ENCODE results near the gene PPM1F.

PPM1F gene, protein sequence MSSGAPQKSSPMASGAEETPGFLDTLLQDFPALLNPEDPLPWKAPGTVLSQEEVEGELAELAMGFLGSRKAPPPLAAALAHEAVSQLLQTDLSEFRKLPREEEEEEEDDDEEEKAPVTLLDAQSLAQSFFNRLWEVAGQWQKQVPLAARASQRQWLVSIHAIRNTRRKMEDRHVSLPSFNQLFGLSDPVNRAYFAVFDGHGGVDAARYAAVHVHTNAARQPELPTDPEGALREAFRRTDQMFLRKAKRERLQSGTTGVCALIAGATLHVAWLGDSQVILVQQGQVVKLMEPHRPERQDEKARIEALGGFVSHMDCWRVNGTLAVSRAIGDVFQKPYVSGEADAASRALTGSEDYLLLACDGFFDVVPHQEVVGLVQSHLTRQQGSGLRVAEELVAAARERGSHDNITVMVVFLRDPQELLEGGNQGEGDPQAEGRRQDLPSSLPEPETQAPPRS

DNA sequence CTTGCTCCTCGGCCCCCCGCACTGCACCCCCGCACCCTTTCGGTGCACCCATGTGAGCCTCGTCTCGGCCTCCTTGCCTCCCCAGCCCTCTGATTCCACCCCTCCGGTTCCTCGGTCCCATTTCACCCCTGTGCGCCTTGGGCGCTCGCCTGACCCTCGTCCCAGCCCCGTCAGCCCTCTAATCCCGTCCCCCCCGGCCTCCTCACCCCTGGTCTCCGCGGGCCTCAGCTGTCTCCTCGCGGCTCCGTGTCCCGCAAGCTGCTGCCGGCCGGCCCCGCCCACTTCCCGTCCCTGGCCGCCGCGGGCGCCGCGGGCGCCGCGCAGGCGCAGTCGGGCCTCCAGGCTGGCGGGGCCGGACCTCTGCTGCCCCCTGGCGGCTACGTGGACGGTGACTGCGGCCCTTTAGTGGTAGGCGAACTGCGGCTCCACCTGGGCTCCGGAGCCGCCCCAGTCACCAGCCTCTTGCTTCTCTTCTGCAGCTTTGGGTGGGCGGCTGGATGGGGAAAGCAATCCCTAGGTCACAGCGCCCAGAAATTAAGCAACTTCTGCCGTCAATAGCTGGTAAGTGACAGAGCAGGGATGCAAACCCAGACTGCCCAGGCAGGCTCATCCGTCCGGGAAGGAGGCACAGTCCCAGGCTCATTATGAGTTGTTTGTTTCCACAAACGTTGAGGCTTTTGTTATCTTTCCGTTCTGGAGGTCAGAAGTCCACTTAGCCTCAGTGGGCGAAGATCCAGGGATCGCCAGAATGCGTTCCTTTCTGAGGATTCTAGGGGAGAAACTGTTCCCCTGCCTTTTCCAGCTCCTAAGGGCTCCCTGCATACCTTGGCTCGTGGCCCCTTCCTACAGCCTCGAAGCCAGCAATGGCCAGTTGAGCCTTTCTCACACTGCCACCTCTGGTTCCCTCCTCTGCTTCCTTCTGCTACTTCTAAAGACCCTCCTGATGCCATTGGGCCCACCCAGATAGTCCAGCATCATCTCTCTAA is at the start of gene PPM1F:
PPM1F (minus strand) TSS at position 263 of the 986 bp plus-strand sequence. CDS start 6,800 bp downstream, outside the sequence.
- peak; percentile 91 for DNase-seq
- H3K27me3 Mint-ChIP-seq: peaks cover 27% of the 10 kb centered on the region
- no peaks in the 10 kb centered on the region for H3K9me3 Mint-ChIP-seq
- peak within 1 kb of the TSS; percentile 82 for H3K4me3 Mint-ChIP-seq
- CTCF ChIA-PET: interaction anchor here (0.8 to 3.3 kb wide), 14 partner anchors 9 to 241 kb away, joined by 3 to 46 read pairs (median 4); no protein-coding TSS in a partner anchor
- H3K36me3 Mint-ChIP-seq: no peaks in the 10 kb centered on the region
- peaks cover 16% of the 10 kb centered on the region for H3K4me1 Mint-ChIP-seq
- peak within 1 kb of the TSS; percentile 75 for H3K27ac Mint-ChIP-seq

DNA sequence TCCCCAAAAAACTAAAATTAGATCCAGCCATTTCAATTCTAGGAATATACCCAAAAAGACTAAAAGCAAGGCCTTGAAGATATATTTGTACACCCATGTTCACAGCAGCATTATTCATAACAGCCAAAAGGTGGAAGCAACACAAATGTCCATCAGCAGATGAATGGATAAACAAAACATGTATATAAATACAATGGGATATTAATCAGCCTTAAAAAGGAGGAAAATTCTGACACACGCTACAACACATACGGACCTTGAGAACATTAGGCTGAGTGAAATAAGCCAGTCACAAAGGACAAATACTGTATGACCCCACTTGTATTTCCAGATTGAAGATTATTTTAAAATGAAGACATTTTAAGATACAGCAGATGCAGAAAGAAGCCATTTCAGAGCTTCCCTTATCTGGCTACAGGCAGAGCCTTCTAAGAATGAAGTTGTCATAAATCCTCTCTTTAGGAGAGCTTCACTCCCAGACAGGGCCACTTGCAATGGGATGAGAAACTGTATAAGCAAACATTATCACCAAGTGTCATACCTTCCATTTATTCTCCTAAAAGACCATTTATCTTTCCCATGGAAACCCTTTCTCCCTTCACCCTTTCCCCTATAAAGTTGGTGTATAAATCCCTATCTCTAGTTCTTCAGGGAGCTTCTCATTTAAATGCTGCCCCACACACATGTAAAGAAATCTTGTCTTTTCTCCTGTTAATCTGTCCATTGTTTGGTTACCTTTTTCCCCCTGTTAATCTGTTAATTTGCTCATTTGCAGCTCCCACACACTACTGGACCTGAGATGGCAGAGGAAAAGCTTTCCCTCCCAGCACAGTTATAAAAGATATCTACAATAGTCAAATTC is 49.2 kb upstream of the PPM1F start:
- H3K27me3 Mint-ChIP-seq: peaks cover 21% of the 10 kb centered on the region
- DNase-seq: no peak
- H3K4me3 Mint-ChIP-seq: no peak overlapping the region
- H3K9me3 Mint-ChIP-seq: no peaks in the 10 kb centered on the region
- H3K36me3 Mint-ChIP-seq: no peaks in the 10 kb centered on the region
- H3K4me1 Mint-ChIP-seq: no peaks in the 10 kb centered on the region
- no peak overlapping the region for H3K27ac Mint-ChIP-seq
- CTCF ChIA-PET: no interaction called here

DNA sequence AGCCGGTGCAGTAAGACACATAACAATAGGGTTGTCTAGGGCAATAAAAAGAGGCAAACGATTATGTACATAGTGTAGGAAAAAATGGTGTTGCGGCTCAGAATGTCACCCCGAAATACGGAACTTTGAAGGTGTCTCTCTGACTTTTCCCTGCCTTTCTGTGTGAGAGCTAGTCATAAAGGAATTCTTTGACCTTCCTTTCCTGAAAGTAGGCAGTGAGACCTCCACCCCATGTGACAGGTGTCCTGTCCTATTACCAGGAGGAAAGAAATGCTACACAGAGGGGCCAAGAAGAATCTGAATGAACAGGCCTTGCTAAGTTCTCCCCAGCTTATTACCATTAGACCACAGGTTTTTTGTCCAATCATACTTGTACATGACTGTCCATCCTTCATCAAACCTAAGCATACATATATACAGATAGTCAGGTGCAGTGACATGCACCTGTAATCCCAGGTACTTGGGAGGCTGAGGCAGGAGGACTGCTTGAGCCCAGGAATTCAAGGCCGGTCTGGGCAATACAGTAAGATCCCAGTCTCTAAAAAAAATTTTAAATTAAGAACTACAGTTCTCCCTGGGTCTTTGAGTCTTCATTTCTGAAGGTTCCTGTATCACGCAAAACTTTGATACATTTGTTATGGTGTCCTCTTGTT is 46.1 kb upstream of the PPM1F start:
- Mint-ChIP-seq H3K4me1 (no peaks in the 10 kb centered on the region), H3K27ac (no peak overlapping the region), H3K4me3 (no peak overlapping the region), H3K36me3 (no peaks in the 10 kb centered on the region), H3K27me3 (peaks cover 25% of the 10 kb centered on the region), H3K9me3 (no peaks in the 10 kb centered on the region)
- no peak for DNase-seq
- CTCF ChIA-PET: no interaction called here

DNA sequence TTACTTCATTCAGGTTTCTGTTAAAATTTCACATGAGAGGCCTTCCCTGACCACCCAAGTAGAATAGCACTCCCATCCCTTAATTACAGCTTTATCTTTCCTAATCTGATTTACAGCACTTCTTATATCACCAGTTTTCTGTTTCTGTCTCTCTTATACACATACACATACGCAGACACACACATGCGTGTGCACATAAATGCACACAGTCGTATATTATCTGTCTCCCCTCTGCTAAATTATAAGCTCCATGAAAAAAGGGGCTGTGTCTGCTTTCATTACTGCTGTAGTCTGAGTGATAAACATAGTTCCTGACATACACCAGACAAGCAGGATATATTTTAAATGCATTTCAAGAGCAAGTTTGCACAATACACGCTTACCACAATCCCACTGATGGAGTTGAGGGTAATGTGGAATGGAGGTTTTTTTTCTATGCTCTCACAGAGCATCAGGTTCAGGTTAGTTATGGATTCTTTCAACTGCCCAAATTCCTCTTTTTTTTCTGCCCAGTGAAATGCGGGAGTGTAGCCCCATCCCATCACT is 43.6 kb upstream of the PPM1F start:
- Mint-ChIP-seq H3K36me3 (no peaks in the 10 kb centered on the region), H3K4me3 (no peak overlapping the region), H3K9me3 (no peaks in the 10 kb centered on the region), H3K27me3 (peaks cover 22% of the 10 kb centered on the region), H3K4me1 (no peaks in the 10 kb centered on the region), H3K27ac (no peak overlapping the region)
- CTCF ChIA-PET: interaction anchor here (1.0 to 1.6 kb wide), 2 partner anchors 10 to 24 kb away, joined by 3 to 5 read pairs; no protein-coding TSS in a partner anchor
- no peak for DNase-seq

DNA sequence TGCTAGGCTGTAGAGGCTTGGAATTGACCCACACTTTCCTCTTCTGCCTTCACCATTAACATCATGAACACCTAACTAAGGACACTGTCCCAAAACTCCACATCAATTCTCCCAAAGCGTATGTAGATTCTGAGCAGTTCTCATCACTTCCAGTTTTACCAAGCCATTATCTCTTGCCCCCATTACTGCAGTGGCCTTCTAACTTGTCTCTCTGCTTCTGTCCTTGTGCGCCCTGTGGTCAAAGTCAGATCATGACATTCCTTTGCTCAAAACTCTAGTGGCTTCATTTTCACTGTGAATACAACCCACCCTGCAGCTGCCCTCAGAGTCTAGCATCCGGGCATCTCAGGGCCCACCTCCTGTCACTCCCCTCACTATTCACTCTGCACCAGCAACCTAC is 43.0 kb upstream of the PPM1F start:
- no peak for DNase-seq
- CTCF ChIA-PET: no interaction called here
- Mint-ChIP-seq H3K4me3 (no peak overlapping the region), H3K9me3 (no peaks in the 10 kb centered on the region), H3K27ac (no peak overlapping the region), H3K36me3 (no peaks in the 10 kb centered on the region), H3K27me3 (peaks cover 27% of the 10 kb centered on the region), H3K4me1 (no peaks in the 10 kb centered on the region)

DNA sequence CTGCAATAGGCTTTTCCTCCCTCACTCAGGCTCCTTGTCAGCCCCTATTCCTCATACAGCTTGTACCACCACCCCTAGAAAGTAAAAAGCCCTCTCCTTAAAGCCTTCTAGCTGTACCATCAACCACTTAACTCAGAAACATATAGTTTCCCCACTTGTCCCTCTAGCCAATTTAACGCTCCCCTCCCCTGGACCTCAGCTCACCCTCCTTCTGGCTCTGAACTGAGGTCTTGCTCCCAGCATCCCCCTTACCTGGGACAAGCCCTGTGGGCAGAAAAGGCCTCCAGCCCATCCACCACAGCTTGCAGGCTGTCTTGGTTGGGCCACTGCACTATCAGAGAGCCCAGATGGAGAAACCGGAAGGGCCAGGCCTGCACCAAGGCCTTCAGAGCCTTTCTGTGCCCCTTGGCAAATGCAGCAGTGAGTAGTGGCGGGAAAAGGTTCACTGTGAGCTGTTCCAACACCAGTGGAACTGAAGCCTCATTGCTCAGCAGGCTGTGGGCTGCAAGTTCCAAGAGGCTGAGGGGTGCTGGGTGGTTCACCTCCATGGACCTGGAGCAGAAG is 42.3 kb upstream of the PPM1F start:
- Mint-ChIP-seq H3K36me3 (no peaks in the 10 kb centered on the region), H3K27ac (no peak overlapping the region), H3K9me3 (no peaks in the 10 kb centered on the region), H3K4me3 (no peak overlapping the region), H3K4me1 (no peaks in the 10 kb centered on the region), H3K27me3 (peaks cover 32% of the 10 kb centered on the region)
- no peak for DNase-seq
- CTCF ChIA-PET: no interaction called here

DNA sequence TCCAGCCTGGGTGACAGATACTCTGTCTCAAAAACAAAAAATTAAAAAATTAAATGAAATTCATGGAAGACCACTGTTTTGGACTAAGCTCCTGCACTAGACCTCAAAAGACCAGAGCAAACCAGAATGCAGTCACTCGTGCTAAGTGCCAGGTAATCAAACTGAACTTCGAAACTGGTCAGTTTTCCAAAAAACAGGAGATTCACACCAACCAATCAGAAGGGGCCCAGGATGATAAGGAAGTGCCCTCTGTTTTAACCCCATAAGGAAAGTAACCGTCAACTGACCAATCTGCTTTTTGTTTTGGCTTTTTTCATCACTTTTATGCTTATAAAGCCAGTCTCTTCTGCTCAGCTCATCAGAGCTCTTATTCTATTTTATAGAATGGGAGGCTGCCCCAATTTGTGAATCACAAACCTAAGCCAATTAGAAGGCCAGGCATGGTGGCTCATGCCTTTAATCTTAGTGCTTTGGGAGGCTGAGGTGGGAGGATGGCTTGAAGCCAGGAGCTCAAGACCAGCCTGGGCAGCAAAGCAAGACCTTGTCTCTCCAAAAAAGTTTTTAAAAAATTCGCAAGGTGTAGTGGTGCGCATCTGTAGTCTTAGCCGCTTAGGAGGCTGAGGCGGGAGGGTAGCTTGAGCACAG is 40.1 kb upstream of the PPM1F start:
- Mint-ChIP-seq H3K4me3 (no peak overlapping the region), H3K27ac (no peak overlapping the region), H3K27me3 (peaks cover 36% of the 10 kb centered on the region), H3K36me3 (no peaks in the 10 kb centered on the region), H3K9me3 (no peaks in the 10 kb centered on the region), H3K4me1 (no peaks in the 10 kb centered on the region)
- CTCF ChIA-PET: no interaction called here
- no peak for DNase-seq

DNA sequence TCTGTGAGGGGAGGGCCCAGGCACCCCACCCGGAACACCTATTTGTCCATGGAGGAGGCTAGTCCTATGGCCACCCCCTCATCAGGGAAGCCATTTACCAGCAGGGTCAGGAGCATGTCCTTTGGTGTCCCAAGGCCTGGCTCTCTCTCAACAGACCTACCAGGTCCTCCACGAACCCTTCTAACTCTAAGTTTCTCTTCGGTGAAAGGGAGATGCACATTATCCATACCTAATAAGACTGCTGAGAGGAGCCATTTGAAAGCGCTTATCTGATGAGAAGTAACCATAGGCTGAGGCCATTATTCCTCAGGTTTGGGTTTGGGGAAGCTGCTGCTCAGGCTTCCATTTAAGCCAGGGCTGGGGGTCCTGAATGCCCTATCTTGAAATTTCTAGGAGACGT is 39.1 kb upstream of the PPM1F start:
- Mint-ChIP-seq H3K4me3 (no peak overlapping the region), H3K9me3 (no peaks in the 10 kb centered on the region), H3K27me3 (peaks cover 32% of the 10 kb centered on the region), H3K36me3 (no peaks in the 10 kb centered on the region), H3K27ac (no peak overlapping the region), H3K4me1 (no peaks in the 10 kb centered on the region)
- no peak for DNase-seq
- CTCF ChIA-PET: no interaction called here

DNA sequence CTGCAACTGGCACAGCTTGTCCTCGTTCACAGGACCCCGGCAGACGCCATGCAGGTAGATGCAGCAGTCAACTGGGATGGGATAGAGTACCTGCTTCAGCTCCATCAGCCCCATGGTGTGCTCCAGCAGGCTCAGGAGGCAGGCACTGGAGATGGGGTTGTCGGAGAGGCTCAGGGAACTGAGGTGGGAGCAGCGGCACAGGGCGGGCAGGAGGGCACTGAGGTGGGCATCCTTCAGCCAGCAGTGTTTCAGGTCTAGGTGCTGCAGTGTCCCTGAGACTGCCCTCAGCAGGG is 38.6 kb upstream of the PPM1F start:
- CTCF ChIA-PET: no interaction called here
- no peaks in the 10 kb centered on the region for H3K9me3 Mint-ChIP-seq
- H3K27ac Mint-ChIP-seq: no peak overlapping the region
- H3K27me3 Mint-ChIP-seq: peaks cover 32% of the 10 kb centered on the region
- H3K4me3 Mint-ChIP-seq: no peak overlapping the region
- no peaks in the 10 kb centered on the region for H3K36me3 Mint-ChIP-seq
- no peak for DNase-seq
- no peaks in the 10 kb centered on the region for H3K4me1 Mint-ChIP-seq

DNA sequence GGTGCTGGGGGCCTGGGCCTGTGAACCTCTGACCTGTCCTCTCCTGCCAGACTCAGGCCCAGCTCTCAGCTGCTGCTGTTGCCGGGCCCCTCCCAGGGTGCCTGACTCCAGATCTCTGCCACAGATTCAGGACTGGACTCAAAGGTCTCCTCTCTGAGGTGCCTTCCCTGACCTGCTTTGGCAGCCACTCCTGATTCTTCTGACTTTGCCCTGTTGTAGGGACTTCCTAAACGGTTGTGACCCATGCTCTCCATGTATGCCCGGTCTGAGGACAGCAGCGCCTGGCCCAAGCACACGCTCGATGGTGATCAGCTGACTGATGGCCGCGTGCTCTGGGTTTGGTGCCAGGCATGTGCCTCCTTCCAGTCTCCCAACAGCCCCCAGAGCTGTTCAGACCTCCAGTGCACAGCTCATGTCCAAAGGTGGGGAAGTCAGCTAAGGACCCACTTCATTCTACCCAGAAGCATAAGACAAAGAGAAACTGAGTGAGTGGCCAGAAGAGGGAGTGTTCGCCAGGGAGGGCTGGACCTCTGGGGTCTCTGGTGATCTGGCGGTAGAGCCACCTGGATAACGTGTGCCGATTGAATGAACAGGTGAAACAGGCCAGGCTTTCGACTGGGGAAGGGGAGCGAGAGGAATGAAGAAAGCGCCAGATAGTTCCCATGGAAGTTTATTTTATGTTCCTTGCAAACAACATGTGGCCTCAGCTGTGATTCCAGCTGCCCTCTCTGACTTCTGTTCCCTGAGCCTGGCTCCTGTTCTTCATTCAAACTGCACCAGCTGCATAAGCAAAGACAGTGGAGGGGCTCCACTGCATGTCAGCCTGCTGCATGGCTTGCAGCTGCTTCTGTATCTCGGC is 38.0 kb upstream of the PPM1F start:
- Mint-ChIP-seq H3K27me3 (peaks cover 32% of the 10 kb centered on the region), H3K36me3 (no peaks in the 10 kb centered on the region), H3K4me1 (no peaks in the 10 kb centered on the region), H3K27ac (no peak overlapping the region), H3K9me3 (no peaks in the 10 kb centered on the region), H3K4me3 (no peak overlapping the region)
- CTCF ChIA-PET: no interaction called here
- no peak for DNase-seq

DNA sequence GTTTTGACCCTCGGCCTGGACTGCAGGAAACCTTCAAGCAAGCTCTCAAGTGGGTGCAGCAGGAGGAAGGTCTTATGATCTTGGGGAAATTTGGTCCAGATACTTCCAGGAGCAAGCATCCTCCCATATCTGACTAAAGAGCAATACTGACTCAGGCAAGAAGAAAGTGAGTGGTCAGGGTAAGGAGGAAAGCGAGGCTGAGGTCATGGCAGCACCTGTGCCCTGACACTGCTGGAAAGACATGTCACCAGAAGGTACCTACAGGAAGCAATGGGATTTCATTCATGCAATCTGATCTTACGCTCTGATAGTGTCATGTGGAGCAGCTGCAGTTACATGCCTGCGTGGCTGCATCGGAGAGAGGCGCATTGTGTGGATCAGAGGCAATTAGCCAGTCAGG is 36.4 kb upstream of the PPM1F start:
- Mint-ChIP-seq H3K27ac (no peak overlapping the region), H3K4me3 (no peak overlapping the region), H3K36me3 (no peaks in the 10 kb centered on the region), H3K27me3 (peaks cover 25% of the 10 kb centered on the region), H3K4me1 (no peaks in the 10 kb centered on the region), H3K9me3 (no peaks in the 10 kb centered on the region)
- CTCF ChIA-PET: no interaction called here
- DNase-seq: no peak

DNA sequence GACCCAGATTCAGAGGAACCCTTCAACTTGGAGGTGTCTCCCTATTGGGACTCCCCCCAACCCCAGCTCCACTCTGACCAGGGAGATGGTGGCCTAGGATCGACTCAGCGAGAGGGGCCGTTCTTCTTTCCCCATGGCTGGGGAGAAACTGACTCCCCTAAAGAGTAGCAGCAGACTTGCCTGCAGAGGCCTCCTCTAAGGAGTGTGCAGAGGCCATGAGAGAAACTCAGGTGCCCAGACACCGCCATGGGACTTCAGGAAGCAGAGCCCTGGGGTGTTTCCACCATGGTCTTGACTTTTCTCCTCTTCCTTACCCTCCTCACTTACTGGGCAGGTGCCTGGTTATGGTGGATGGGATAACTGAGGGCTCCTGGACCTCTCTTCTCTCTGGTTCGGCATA is 32.6 kb upstream of the PPM1F start:
- no peak for DNase-seq
- CTCF ChIA-PET: no interaction called here
- no peaks in the 10 kb centered on the region for H3K36me3 Mint-ChIP-seq

More for the DNA sequence above, 32.6 kb upstream of the PPM1F start:
- Mint-ChIP-seq H3K4me3 (no peak overlapping the region), H3K27ac (no peak overlapping the region), H3K9me3 (no peaks in the 10 kb centered on the region), H3K27me3 (peaks cover 12% of the 10 kb centered on the region), H3K4me1 (peaks cover 24% of the 10 kb centered on the region)

All from activated naive CD4-positive, alpha-beta T cell treated with anti-CD3 and anti-CD28 coated beads, Interleukin-2, amount 10 ng/mL, durations not matched to agents 7 days and 5 days (primary cell).